GM21381 (cell line): ENCODE data around the gene KIAA1217.
"Not testable (repeated sequence)": the region's sequence is repeated elsewhere in the genome, so short reads cannot be mapped to it uniquely, and the experiment has no call there.

Experiments used
- ATAC-seq: cut with Tn5 transposase; IDR thresholded peaks from one replicate; pipeline ENCODE4 v1.9.1; 2021; ENCODE audit warnings: mild to moderate bottlenecking, moderate library complexity; ENCODE audit not compliant: unreplicated experiment

KIAA1217 gene

GRCh38 chr10:24435374-24435773 lies 226.4 kb downstream of the KIAA1217 start:
- no peak for ATAC-seq

GRCh38 chr10:24437302-24437701 lies 228.4 kb downstream of the KIAA1217 start:
- no peak for ATAC-seq

GRCh38 chr10:24438800-24439199 lies 229.9 kb downstream of the KIAA1217 start:
- ATAC-seq, result no peak

- no peak for ATAC-seq
These were observed 231.0 kb downstream of the KIAA1217 start for GRCh38 chr10:24439935-24440334.

DNA sequence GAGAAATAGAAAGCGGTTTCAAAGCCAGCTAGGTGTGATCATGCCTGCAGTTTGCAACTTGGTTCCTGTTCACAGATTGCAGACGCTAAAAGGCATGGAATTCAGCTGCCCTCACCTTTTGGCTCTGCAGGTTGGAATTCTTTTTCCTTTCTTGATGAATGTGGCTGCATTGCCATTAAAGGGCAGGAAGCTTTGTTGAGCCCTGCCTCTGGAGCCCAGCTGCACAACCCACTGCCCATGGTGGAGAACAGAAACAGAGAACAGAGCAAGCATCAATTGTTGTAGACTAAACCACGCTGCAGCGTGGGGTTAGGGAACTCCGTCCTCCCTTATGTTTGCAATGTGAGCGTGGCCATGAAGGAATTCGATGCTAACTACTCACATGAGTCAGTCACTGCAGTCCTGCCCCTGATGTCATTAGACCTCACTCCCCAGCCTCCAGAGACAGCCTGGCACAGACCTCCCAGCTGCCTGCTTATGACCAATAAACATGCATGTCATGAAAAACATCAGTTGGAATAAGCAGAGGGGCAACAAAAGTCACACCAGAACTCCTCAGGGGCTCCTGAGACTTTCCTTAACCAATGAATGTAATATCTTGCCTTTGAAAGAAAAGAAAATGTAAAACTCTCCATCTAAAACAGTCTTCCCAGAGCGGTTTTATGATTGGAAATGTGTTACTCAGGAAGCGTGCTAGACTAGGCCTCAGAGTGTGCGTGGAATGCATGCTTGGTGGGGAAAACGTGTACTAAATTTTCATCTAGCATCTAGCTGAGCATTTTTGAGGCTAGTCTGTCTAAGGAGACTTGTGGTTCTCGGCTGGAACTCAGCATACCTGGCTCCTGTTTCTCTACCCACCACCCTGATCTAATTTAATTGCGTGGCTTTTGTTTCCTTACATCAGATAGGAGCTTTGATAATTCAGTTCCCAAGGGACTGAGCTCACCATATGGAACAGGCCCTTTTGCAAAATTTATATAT lies 232.2 kb downstream of the KIAA1217 start:
- ATAC-seq, result no peak

DNA sequence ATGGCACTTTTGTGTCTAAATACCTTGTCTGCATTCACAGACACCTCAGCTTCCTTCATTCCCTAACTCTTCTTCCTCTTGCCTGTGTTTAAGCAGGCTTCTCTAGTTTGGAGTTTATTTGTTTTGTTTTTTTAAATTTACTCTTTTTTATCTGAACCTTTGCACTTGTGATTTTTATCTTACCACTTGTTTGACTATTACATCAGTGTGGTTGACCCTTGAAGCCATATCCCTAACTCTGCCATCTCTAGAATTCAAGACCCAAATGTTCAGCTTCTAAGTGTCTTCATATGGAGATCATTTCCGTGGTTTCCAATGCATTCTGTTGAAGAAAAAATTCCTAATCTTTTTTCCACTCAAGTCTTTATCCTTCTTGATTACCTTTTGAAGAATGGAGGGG lies 233.3 kb downstream of the KIAA1217 start:
- no peak for ATAC-seq

GRCh38 chr10:24442641-24443174 lies 233.8 kb downstream of the KIAA1217 start:
- not testable (repeated sequence) for ATAC-seq

- no peak for ATAC-seq
These were observed 235.4 kb downstream of the KIAA1217 start for GRCh38 chr10:24444337-24444736.

DNA sequence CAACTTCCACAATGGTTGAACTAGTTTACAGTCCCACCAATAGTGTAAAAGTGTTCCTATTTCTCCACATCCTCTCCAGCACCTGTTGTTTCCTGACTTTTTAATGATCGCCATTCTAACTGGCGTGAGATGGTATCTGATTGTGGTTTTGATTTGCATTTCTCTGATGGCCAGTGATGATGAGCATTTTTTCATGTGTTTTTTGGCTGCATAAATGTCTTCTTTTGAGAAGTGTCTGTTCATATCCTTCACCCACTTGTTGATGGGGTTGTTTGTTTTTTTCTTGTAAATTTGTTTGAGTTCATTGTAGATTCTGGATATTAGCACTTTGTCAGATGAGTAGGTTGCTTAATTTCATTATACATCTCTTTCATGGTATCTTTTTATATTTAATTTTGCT lies 237.0 kb downstream of the KIAA1217 start:
- not testable (repeated sequence) for ATAC-seq

DNA sequence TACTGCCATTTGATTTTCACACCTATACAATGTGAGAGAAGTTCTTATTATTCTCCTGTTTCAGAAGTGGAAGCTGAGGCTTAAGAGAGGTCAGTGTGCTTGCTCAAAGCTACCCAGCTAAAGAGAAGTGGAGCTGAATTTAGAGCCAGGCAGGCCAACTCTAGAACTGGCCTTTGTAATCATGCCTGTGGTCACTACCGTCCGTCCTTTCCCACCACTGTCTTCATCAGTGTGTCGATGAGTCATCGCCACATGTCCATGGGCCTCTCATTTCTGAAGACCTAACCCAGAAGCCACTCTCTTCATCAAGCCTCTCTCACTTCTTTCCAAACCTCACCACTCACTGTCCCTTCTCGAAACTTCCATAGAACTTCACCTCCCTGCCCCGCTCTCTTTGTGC lies 237.8 kb downstream of the KIAA1217 start:
- no peak for ATAC-seq

DNA sequence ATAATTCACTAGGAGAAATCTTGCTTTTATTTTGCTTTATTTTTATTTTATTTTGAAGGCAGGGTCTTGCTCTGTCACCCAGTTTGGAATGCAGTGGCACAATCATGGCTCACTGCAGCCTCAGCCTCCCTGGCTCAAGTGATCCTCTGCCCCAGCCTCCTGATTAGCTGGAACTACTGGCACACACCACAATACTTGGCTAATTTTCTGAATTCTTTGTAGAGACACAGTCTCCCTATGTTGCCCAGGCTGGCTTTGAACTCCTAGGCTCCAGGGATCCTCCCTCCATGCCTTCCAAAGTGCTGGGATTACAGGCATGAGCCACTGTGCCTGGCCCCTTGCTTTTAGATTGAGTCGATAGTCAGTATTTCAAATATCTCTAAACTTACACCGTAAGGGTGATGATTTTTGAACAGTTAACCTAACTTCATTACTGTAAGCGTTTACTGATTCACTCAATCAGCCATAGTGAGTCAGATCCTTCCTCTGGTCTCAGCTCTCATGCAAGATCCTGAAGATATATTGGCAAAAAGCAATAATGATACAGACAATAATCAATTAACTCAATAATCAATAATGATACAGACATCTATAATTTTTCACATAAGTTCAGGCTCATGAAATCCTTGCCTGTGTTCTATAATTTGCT lies 239.5 kb downstream of the KIAA1217 start:
- no peak for ATAC-seq

GRCh38 chr10:24449321-24449740 lies 240.4 kb downstream of the KIAA1217 start:
- peak; percentile 80 for ATAC-seq

DNA sequence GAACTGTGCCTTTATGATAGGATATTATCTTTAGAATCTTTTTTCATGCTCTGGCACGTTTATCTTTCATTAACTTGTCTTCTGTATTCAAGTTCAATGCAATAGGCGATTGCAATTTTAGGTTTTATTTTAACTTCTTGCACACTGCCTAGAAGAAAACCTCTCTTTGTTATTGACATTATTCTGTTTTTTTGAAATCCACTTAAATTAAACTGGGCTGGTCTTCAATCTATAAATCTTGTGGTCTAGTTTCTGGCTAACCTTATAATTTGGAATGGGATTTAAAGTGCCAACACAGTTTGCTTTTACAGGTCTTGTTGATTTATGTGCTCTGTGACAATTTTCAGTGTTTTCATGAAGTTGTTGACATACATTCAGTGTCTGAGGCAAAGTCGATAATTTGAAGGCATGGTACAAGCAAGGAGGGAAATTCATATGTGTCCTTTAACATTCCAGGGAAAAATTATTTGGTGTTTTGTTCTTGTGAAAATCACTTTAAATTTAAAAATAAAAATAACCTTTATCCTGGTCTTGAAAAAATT lies 240.9 kb downstream of the KIAA1217 start:
- ATAC-seq, result no peak

DNA sequence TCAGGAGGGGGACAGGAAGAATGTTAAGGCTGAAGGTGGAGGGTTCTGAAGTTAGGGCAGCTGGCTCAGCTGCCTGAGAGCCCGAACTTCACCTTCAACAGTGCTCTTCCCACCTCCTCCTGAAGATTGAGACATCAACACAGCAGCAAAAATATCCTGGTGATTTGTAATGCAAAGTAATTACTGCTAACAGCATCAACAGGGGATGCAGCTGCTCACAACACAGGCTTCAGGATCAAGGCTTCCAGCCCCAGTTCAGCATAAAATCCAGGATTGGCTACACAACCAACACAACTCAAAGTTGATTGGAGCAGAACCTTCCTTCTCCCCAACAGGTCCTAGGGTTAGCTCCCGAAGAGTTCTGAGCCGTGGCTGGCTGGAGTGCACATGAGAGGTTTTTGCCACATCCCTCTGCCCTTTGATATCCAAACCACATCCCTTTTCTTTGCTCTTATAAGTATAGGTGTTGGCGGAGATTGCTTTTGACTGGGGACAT lies 242.4 kb downstream of the KIAA1217 start:
- ATAC-seq, result no peak

DNA sequence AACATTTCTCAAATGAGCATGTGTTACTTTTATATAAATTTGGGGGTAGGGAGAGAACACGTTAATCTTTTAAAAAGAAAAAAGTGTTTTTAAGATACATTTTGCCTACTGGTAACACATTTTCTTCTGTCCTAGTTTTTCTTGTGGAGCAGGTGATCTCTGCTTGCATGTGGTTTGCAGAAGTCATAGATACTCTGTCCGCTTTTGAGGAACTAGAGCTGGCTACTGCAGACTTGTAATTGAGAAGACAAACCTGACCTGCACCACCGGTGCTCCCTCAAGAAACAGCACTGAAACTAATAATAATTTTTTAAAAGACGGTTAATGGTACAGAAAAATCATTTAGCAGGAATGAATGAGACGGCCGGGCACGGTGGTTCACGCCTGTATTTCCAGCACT lies 243.1 kb downstream of the KIAA1217 start:
- no peak for ATAC-seq

- no peak for ATAC-seq
These were observed 244.5 kb downstream of the KIAA1217 start for GRCh38 chr10:24453404-24453830.

DNA sequence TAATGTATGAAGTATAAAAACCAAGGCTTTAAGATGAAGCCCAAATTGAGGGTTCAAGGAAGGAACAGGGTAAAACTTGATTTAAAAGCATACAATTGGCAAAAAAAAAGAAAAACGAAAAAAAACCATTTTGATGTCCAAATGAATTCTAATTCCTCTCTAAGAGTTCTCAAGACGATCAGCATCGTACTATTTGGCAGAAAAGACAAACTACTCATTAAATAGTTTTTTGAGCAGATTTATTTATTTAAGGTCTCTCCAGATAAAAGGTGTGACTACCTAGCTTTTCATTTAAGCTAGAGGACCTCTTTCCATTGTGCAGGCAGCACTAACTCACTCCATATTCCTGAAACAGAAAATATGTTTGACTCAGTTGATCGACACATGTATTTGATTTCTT lies 245.0 kb downstream of the KIAA1217 start:
- no peak for ATAC-seq

GRCh38 chr10:24455447-24455846 lies 246.5 kb downstream of the KIAA1217 start:
- ATAC-seq, result no peak

DNA sequence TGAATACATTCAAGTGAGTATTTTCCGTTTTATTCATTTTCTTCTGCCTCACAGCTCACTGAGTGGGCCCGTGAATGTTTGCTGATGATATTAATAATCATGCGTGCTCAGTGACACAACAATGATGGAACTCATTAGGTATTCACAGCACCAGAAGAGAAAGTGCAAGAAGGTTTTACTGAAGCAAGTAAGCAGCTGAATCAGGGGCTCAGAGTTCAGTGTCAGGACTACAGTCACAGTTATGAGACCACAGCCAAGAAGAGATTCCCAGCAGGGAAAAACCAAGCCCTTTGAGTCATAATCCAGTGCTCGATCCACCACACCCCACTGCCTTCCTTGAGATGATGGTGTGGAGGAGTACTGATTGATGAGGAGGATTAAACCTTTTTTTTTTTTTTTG lies 247.4 kb downstream of the KIAA1217 start:
- no peak for ATAC-seq

GRCh38 chr10:24457661-24458318 lies 248.9 kb downstream of the KIAA1217 start:
- no peak for ATAC-seq

GRCh38 chr10:24459836-24460235 lies 250.9 kb downstream of the KIAA1217 start:
- no peak for ATAC-seq
